Measurements from ENCODE around the gene OR8G1.

- TF ChIP-seq CEBPB (IDR thresholded peaks at IDR 0.05) = no peak
- no peak for TF ChIP-seq REST (IDR thresholded peaks at IDR 0.05; ENCODE audit: low read depth)
- TF ChIP-seq EP300 (IDR thresholded peaks at IDR 0.05; ENCODE audit: borderline replicate concordance) = no peak
- TF ChIP-seq TAF1 (IDR thresholded peaks at IDR 0.05; ENCODE audit: low read depth) = no peak
- TF ChIP-seq RAD21 (IDR thresholded peaks at IDR 0.05; ENCODE audit: low read depth) = no peak
Observed at GRCh38 chr11:124222407-124222806, 18.5 kb upstream of the OR8G1 start.

All from Ishikawa (cell line).